IMR-90 (cell line): ENCODE measurements around the gene KLHL3. TPM values are rescaled to one million over a fixed set of nuclear protein-coding genes. Genes with fewer than 3 reads are reported as not detected.

Source experiments
- ATAC-seq: fragments of 200-7000 bp; cut with Tn5 transposase; 2 replicates; pipeline ENCODE4 v1.9.1; 2020; ENCODE audit warnings: low read depth, mild to moderate bottlenecking, moderate library complexity
- BruUV-seq: library from RNA; stranded (reverse); fragments of 400-500 nt; replicated peaks from 2 replicates; lab custom pipeline; 2021; lab: Mats Ljungman, UMichigan
- CTCF ChIA-PET: fragments of 300-600 bp; formaldehyde crosslinking; extraction: SDS; loops from one replicate; lab custom pipeline; 2021; ENCODE audit warnings: antibody characterized with exemption; lab: Yijun Ruan, JAX
- POLR2A ChIA-PET: fragments of 300-600 bp; sonication (Branson Sonifier 250); formaldehyde crosslinking; loops from one replicate; lab custom pipeline; 2022; ENCODE audit warnings: antibody characterized with exemption; ENCODE audit not compliant: unreplicated experiment; lab: Charles Lee
- DNase-seq: peaks from one replicate; pipeline ENCODE4 v3.0.0; 2013
- H2AFZ ChIP-seq: replicated peaks from 2 replicates; pipeline ENCODE3; 2013; ENCODE audit warnings: low read length, mild to moderate bottlenecking; ENCODE audit not compliant: poor library complexity
- H2AK5ac ChIP-seq: 2 replicates; pipeline ENCODE4 v1.6.1; 2013; ENCODE audit warnings: low read depth, low read length, inconsistent platforms
- H2AK9ac ChIP-seq: replicated peaks from 2 replicates; pipeline ENCODE3; 2013; ENCODE audit warnings: mild to moderate bottlenecking, low read depth, low read length, moderate library complexity; ENCODE audit not compliant: poor library complexity
- H2BK120ac ChIP-seq: 2 replicates; pipeline ENCODE4 v1.6.1; 2013; ENCODE audit warnings: low read depth, low read length, inconsistent platforms
- H2BK15ac ChIP-seq: 3 replicates; pipeline ENCODE4 v1.6.1; 2013; ENCODE audit warnings: low read depth, low read length, inconsistent platforms
- H2BK20ac ChIP-seq: 2 replicates; pipeline ENCODE4 v1.6.1; 2013; ENCODE audit warnings: low read depth, mild to moderate bottlenecking, inconsistent platforms, low read length, moderate library complexity
- H2BK5ac ChIP-seq: 2 replicates; pipeline ENCODE4 v1.6.1; 2013; ENCODE audit warnings: mild to moderate bottlenecking, low read depth, low read length, inconsistent platforms; ENCODE audit not compliant: poor library complexity, severe bottlenecking
- H3K14ac ChIP-seq: replicated peaks from 2 replicates; pipeline ENCODE4 v1.6.1; 2013; ENCODE audit warnings: low read depth, low read length, inconsistent platforms
- H3K18ac ChIP-seq: 2 replicates; pipeline ENCODE4 v1.6.1; 2013; ENCODE audit warnings: low read depth, low read length, control low read depth
- H3K23ac ChIP-seq: 2 replicates; pipeline ENCODE4 v1.6.1; 2013; ENCODE audit warnings: low read depth, low read length, inconsistent platforms
- H3K27ac ChIP-seq: 2 replicates; pipeline ENCODE4 v1.5.1; 2013; ENCODE audit warnings: mild to moderate bottlenecking, control low read depth, low read length; ENCODE audit not compliant: insufficient read depth
- H3K27me3 ChIP-seq: 2 replicates; pipeline ENCODE4 v1.6.1; 2013; ENCODE audit warnings: low read length; ENCODE audit not compliant: control insufficient read depth, insufficient read depth
- H3K36me3 ChIP-seq: 2 replicates; pipeline ENCODE4 v1.6.1; 2013; ENCODE audit warnings: low read length, mixed read lengths; ENCODE audit not compliant: control insufficient read depth, insufficient read depth
- H3K4ac ChIP-seq: 2 replicates; pipeline ENCODE4 v1.6.1; 2013; ENCODE audit warnings: low read depth, low read length, inconsistent platforms
- H3K4me1 ChIP-seq: 2 replicates; pipeline ENCODE4 v1.6.1; 2013; ENCODE audit warnings: low read length, mixed read lengths; ENCODE audit not compliant: control insufficient read depth, insufficient read depth
- H3K4me2 ChIP-seq: 2 replicates; pipeline ENCODE4 v1.6.1; 2013; ENCODE audit warnings: low read depth, mild to moderate bottlenecking, control low read depth, low read length, moderate library complexity
- H3K4me3 ChIP-seq: 2 replicates; pipeline ENCODE4 v1.5.1; 2013; ENCODE audit warnings: low read depth, mild to moderate bottlenecking, control low read depth, low read length, moderate library complexity; ENCODE audit not compliant: insufficient read depth
- H3K56ac ChIP-seq: 2 replicates; pipeline ENCODE4 v1.6.1; 2013; ENCODE audit warnings: low read length, inconsistent platforms; ENCODE audit not compliant: insufficient read depth; ENCODE audit errors: extremely low read depth
- H3K79me1 ChIP-seq, 2 experiments: 2 replicates each; pipeline ENCODE4 v1.6.1; 2013; ENCODE audit warnings: low read length in 2 of 2, inconsistent platforms in 1 of 2, low read depth in 1 of 2
- H3K9ac ChIP-seq: 2 replicates; pipeline ENCODE4 v1.6.1; 2013; ENCODE audit warnings: low read depth, low read length, control low read depth
- H3K9me1 ChIP-seq: 2 replicates; pipeline ENCODE4 v1.6.1; 2013; ENCODE audit warnings: low read length, inconsistent platforms; ENCODE audit not compliant: insufficient read depth
- H3K9me3 ChIP-seq: 2 replicates; pipeline ENCODE4 v1.6.1; 2013; ENCODE audit warnings: low read length; ENCODE audit not compliant: control insufficient read depth, insufficient read depth
- H4K20me1 ChIP-seq: 2 replicates; pipeline ENCODE4 v1.6.1; 2013; ENCODE audit warnings: low read length, inconsistent platforms; ENCODE audit not compliant: insufficient read depth
- H4K5ac ChIP-seq: 2 replicates; pipeline ENCODE4 v1.6.1; 2013; ENCODE audit warnings: mild to moderate bottlenecking, low read depth, low read length, control low read depth
- H4K8ac ChIP-seq, 2 experiments: 2 replicates each; pipeline ENCODE4 v1.6.1; 2013; ENCODE audit warnings: low read depth in 2 of 2, low read length in 2 of 2, control low read depth in 1 of 2, inconsistent platforms in 1 of 2
- H4K91ac ChIP-seq: 2 replicates; pipeline ENCODE4 v1.6.1; 2013; ENCODE audit warnings: low read depth, low read length, inconsistent platforms; ENCODE audit not compliant: insufficient read depth
- BHLHE40 ChIP-seq: fragments of 150-350 bp; IDR thresholded peaks from 2 replicates; pipeline ENCODE4 v1.6.1; 2016; ENCODE audit warnings: mild to moderate bottlenecking, low read depth, low read length
- CHD1 ChIP-seq: IDR thresholded peaks from 2 replicates; pipeline ENCODE4 v1.6.1; 2012; ENCODE audit warnings: low read depth, low read length, improper control_type of control experiment
- CTCF ChIP-seq: conservative IDR thresholded peaks from 2 replicates; pipeline ENCODE4 v1.5.1; 2012; ENCODE audit warnings: mild to moderate bottlenecking, low read depth, low read length, improper control_type of control experiment
- FOS ChIP-seq: fragments of 150-350 bp; IDR thresholded peaks from 2 replicates; pipeline ENCODE4 v1.6.1; 2016; ENCODE audit warnings: low read depth, low read length
- MAFK ChIP-seq: IDR thresholded peaks from 2 replicates; pipeline ENCODE4 v1.6.1; 2012; ENCODE audit warnings: low read depth, low read length, improper control_type of control experiment
- MAZ ChIP-seq: IDR thresholded peaks from 2 replicates; pipeline ENCODE4 v1.6.1; 2012; ENCODE audit warnings: low read depth, mild to moderate bottlenecking, low read length, improper control_type of control experiment, moderate library complexity, borderline replicate concordance
- MXI1 ChIP-seq: IDR thresholded peaks from 2 replicates; pipeline ENCODE4 v1.6.1; 2012; ENCODE audit warnings: low read depth, mild to moderate bottlenecking, low read length, moderate library complexity, borderline replicate concordance
- POLR2A ChIP-seq: IDR thresholded peaks from 2 replicates; pipeline ENCODE4 v1.6.1; 2012; ENCODE audit warnings: mild to moderate bottlenecking, low read depth, low read length
- RCOR1 ChIP-seq: IDR thresholded peaks from 2 replicates; pipeline ENCODE4 v1.6.1; 2012; ENCODE audit warnings: mild to moderate bottlenecking, low read length, improper control_type of control experiment; ENCODE audit not compliant: insufficient replicate concordance
- RFX5 ChIP-seq: IDR thresholded peaks from 2 replicates; pipeline ENCODE4 v1.8.0; 2012; ENCODE audit warnings: low read depth, mild to moderate bottlenecking, low read length, moderate library complexity
- SMC3 ChIP-seq: fragments of 150-350 bp; IDR thresholded peaks from 2 replicates; pipeline ENCODE4 v1.6.1; 2016; ENCODE audit warnings: low read depth, mild to moderate bottlenecking, antibody characterized with exemption, low read length, moderate library complexity
- USF2 ChIP-seq: fragments of 150-350 bp; IDR thresholded peaks from 2 replicates; pipeline ENCODE4 v1.6.1; 2017; ENCODE audit warnings: mild to moderate bottlenecking, antibody characterized with exemption, low read length, low read depth
- WGBS, 2 experiments: methylation state at CpG; one replicate each; pipeline versions ENCODE4 v1.1.5 to v1.1.7; 2013; ENCODE audit warnings: missing lambda C conversion rate in 2 of 2; ENCODE audit not compliant: insufficient read length in 1 of 2; ENCODE audit errors: extremely low coverage in 2 of 2; 5-methylcytosine and 5-hydroxymethylcytosine counted together
- dilution Hi-C: fragments of 300-500 bp; cut with HindIII; formaldehyde crosslinking; loops from one replicate; pipeline ENCODE4 v1.14.3; 2018; ENCODE audit warnings: low sequenced_read_pairs; ENCODE audit not compliant: unreplicated experiment
- in situ Hi-C: fragments of 300-500 bp; cut with MboI; formaldehyde crosslinking; loops from 3 replicates; pipeline ENCODE4 v1.14.3; 2019; ENCODE audit warnings: low sequenced_read_pairs, inconsistent platforms, mixed read lengths
- intact Hi-C: fragments of 100-400 bp; cut with micrococcal nuclease; formaldehyde crosslinking; loops from 2 replicates; pipeline ENCODE4 v1.10.0; 2022
- polyA plus RNA-seq, 3 experiments: library from polyadenylated mRNA; depleted of rRNA; stranded (reverse); fragments of >200 nt; gene quantifications; 2 replicates each; pipeline ENCODE4 v1.2.3, GENCODE V29; 2012; ENCODE audit warnings: low replicate concordance in 1 of 3
- total RNA-seq: library from RNA; depleted of rRNA; stranded (reverse); fragments of >200 nt; gene quantifications from 2 replicates; pipeline ENCODE4 v1.2.3, GENCODE V29; 2012

KLHL3 gene
- total and polyA plus RNA-seq, 2 of the 4 experiments (the other 2 are of a cell fraction) = 2.3 to 4.1 TPM

- in situ Hi-C loops = no loop called here
- no peak overlapping the region for H3K27ac ChIP-seq
These were observed 135.0 kb downstream of the KLHL3 start for GRCh38 chr5:137600721-137601360.

More at GRCh38 chr5:137600721-137601360, 135.0 kb downstream of the KLHL3 start:
- no CpG with 5 or more reads among the region's 6 CpGs for WGBS, 2 experiments
- no peaks in the 10 kb centered on the region for H3K9me1 ChIP-seq
- H3K4me3 ChIP-seq = no peak overlapping the region
- POLR2A ChIA-PET = no interaction called here
- no peak overlapping the region for H2AK9ac ChIP-seq
- no peaks in the 10 kb centered on the region for H3K9me3 ChIP-seq
- H3K4ac ChIP-seq = no peak overlapping the region
- H3K18ac ChIP-seq = no peak overlapping the region
- H3K4me2 ChIP-seq = no peak overlapping the region
- H2AK5ac ChIP-seq = no peak overlapping the region
- H2BK20ac ChIP-seq = no peak overlapping the region
- no peak overlapping the region for H4K91ac ChIP-seq
- H3K79me1 ChIP-seq = no peaks in the 10 kb centered on the region
- no peak for TF ChIP-seq FOS
- no peak for TF ChIP-seq RFX5
- no peak for TF ChIP-seq SMC3
- TF ChIP-seq BHLHE40 = no peak
- TF ChIP-seq MAZ = no peak
- no peak for TF ChIP-seq POLR2A
- no peak for TF ChIP-seq MXI1
- no peak for TF ChIP-seq MAFK
- no peak for TF ChIP-seq CHD1
- no peak for TF ChIP-seq CTCF
- TF ChIP-seq RCOR1 = no peak
- no peak for TF ChIP-seq USF2
- dilution Hi-C loops (no loop called here), intact Hi-C loops (no loop called here)
- no peak overlapping the region for H3K23ac ChIP-seq
- DNase-seq (no peak), ATAC-seq (no peak)
- no peak overlapping the region for H2BK120ac ChIP-seq
- H2BK5ac ChIP-seq = no peak overlapping the region
- no peaks in the 10 kb centered on the region for H3K36me3 ChIP-seq
- H4K20me1 ChIP-seq = no peaks in the 10 kb centered on the region
- H3K27me3 ChIP-seq = peaks cover 7% of the 10 kb centered on the region
- H3K4me1 ChIP-seq = no peaks in the 10 kb centered on the region
- CTCF ChIA-PET = no interaction called here
- H2BK15ac ChIP-seq = no peak overlapping the region
- H4K5ac ChIP-seq = no peak overlapping the region
- no peak overlapping the region for H3K9ac ChIP-seq
- no peak overlapping the region for H3K14ac ChIP-seq
- H2AFZ ChIP-seq = no peak overlapping the region
- no TSS peak for BruUV-seq
- no peak overlapping the region for H3K56ac ChIP-seq
- no peak overlapping the region for H4K8ac ChIP-seq
